HCT116 (cell line): ENCODE data around the gene GMEB2. TPM values are rescaled to one million over a fixed set of nuclear protein-coding genes. Genes with fewer than 3 reads are reported as not detected.

Experiments used
- ATAC-seq: fragments of 200-7000 bp; cut with Tn5 transposase; 2 replicates; pipeline ENCODE4 v1.9.1; 2020; ENCODE audit warnings: mild to moderate bottlenecking, moderate library complexity
- BruUV-seq: library from RNA; stranded (reverse); fragments of 400-500 nt; replicated peaks from 2 replicates; lab custom pipeline; 2021; lab: Mats Ljungman, UMichigan
- CTCF ChIA-PET: fragments of 300-600 bp; sonication (Branson Sonifier 250); formaldehyde crosslinking; loops from one replicate; lab custom pipeline; 2021; ENCODE audit warnings: antibody characterized with exemption; lab: Charles Lee
- POLR2A ChIA-PET: fragments of 300-600, 350-600 bp; sonication (Branson Sonifier 250); formaldehyde crosslinking; loops from one replicate; lab custom pipeline; 2021; ENCODE audit warnings: antibody characterized with exemption; lab: Charles Lee
- RAD21 ChIA-PET, 2 experiments: fragments of 300-600 bp; sonication (Branson Sonifier 250); formaldehyde crosslinking; loops; one replicate each; lab custom pipeline; 2023; ENCODE audit warnings: low total read pairs in 2 of 2; ENCODE audit not compliant: uncharacterized antibody in 2 of 2, unreplicated experiment in 2 of 2, low non-redundant PET in 1 of 2; lab: Charles Lee
- DNase-seq: peaks from one replicate; pipeline ENCODE4 v3.0.0-alpha.2; 2010; ENCODE audit warnings: low read depth, low spot score
- H2AFZ ChIP-seq: fragments of 200-600 bp; shearing (Covaris generic), sonication (generic); 2 replicates; pipeline ENCODE4 v1.6.1; 2017; ENCODE audit warnings: low read depth, mixed run types, mixed read lengths, antibody characterized with exemption, low read length; ENCODE audit not compliant: poor library complexity, severe bottlenecking
- H3K27ac ChIP-seq: 2 replicates; pipeline ENCODE4 v1.5.1; 2012; ENCODE audit warnings: low read depth, low read length
- H3K27me3 ChIP-seq: fragments of 200-600 bp; sonication (generic); 2 replicates; pipeline ENCODE4 v1.6.1; 2016; ENCODE audit warnings: mixed run types, low read length, mixed read lengths; ENCODE audit not compliant: insufficient read depth
- H3K36me3 ChIP-seq, 2 experiments: fragments of 200-500 bp in 1 of 2; fragments of 200-600 bp in 1 of 2; sonication (Bioruptor generic) in 1 of 2; sonication (generic) in 1 of 2; 2 replicates each; pipeline versions ENCODE4 v1.5.1 to v1.6.1; 2014 to 2016; ENCODE audit warnings: low read length in 2 of 2, inconsistent platforms in 1 of 2, mixed read lengths in 1 of 2, mixed run types in 1 of 2; ENCODE audit not compliant: insufficient read depth in 2 of 2, control insufficient read depth in 1 of 2
- H3K4me1 ChIP-seq, 2 experiments: fragments of 200-600 bp in 1 of 2; sonication (generic) in 1 of 2; 2 replicates each; pipeline versions ENCODE4 v1.5.1 to v1.6.1; 2012 to 2017; ENCODE audit warnings: low read length in 2 of 2, inconsistent platforms in 1 of 2, mild to moderate bottlenecking in 1 of 2, mixed read lengths in 1 of 2, mixed run types in 1 of 2, moderate library complexity in 1 of 2; ENCODE audit not compliant: insufficient read depth in 2 of 2, control insufficient read depth in 1 of 2
- H3K4me2 ChIP-seq: fragments of 200-600 bp; sonication (generic); 2 replicates; pipeline ENCODE4 v1.6.1; 2017; ENCODE audit warnings: mixed run types, low read length, mixed read lengths
- H3K4me3 ChIP-seq, 2 experiments: fragments of 200-600 bp in 1 of 2; sonication (generic) in 1 of 2; replicated peaks in 1 of 2; 2 replicates each; pipeline ENCODE4 v1.5.1; 2011 to 2016; ENCODE audit warnings: low read length in 2 of 2, control low read depth in 1 of 2, low read depth in 1 of 2, mild to moderate bottlenecking in 1 of 2, mixed read lengths in 1 of 2, mixed run types in 1 of 2
- H3K79me2 ChIP-seq: fragments of 200-600 bp; sonication (generic); 2 replicates; pipeline ENCODE4 v1.6.1; 2017; ENCODE audit warnings: mild to moderate bottlenecking, mixed run types, low read length, moderate library complexity, mixed read lengths; ENCODE audit not compliant: insufficient read depth
- H3K9ac ChIP-seq: fragments of 200-600 bp; sonication (generic); 2 replicates; pipeline ENCODE4 v1.6.1; 2016; ENCODE audit warnings: low read length, mixed read lengths
- H3K9me2 ChIP-seq: fragments of 200-600 bp; sonication (generic), shearing (Covaris generic); 2 replicates; pipeline ENCODE4 v1.6.1; 2017; ENCODE audit warnings: mixed run types, mild to moderate bottlenecking, moderate library complexity; ENCODE audit not compliant: insufficient read depth
- H3K9me3 ChIP-seq, 2 experiments: fragments of 200-500 bp in 1 of 2; fragments of 200-600 bp in 1 of 2; sonication (Bioruptor generic) in 1 of 2; sonication (generic) in 1 of 2; 2 replicates each; pipeline ENCODE4 v1.6.1; 2014 to 2017; ENCODE audit warnings: low read length in 2 of 2, mixed read lengths in 2 of 2, inconsistent platforms in 1 of 2, low read depth in 1 of 2, mild to moderate bottlenecking in 1 of 2, mixed run types in 1 of 2, moderate library complexity in 1 of 2; ENCODE audit not compliant: control insufficient read depth in 1 of 2, insufficient read depth in 1 of 2
- H4K20me1 ChIP-seq: fragments of 200-600 bp; sonication (generic), shearing (Covaris generic); 2 replicates; pipeline ENCODE4 v1.6.1; 2017; ENCODE audit warnings: mixed run types, mild to moderate bottlenecking, moderate library complexity; ENCODE audit not compliant: insufficient read depth
- EZH2phosphoT487 ChIP-seq: fragments of 200-600 bp; IDR thresholded peaks from 2 replicates; pipeline ENCODE4 v1.6.1; 2018; ENCODE audit warnings: antibody characterized with exemption, borderline replicate concordance
- POLR2AphosphoS5 ChIP-seq: IDR thresholded peaks from 2 replicates; pipeline ENCODE4 v1.6.1; 2011; ENCODE audit warnings: mild to moderate bottlenecking, low read depth, low read length, moderate library complexity
- TCF7L2 ChIP-seq: IDR thresholded peaks from 2 replicates; pipeline ENCODE4 v1.7.0; 2011; ENCODE audit warnings: borderline replicate concordance, inconsistent platforms; ENCODE audit not compliant: insufficient read depth, insufficient read length; ENCODE audit errors: extremely low read depth
- YY1 ChIP-seq: IDR thresholded peaks from 2 replicates; pipeline ENCODE4 v1.6.1; 2011; ENCODE audit warnings: low read length, low read depth, moderate library complexity, mild to moderate bottlenecking; ENCODE audit not compliant: insufficient replicate concordance; ENCODE audit errors: extremely low read depth
- ZFX ChIP-seq: fragments of 450-650 bp; IDR thresholded peaks from 2 replicates; pipeline ENCODE4 v1.6.1; 2017
- intact Hi-C: fragments of 100-400 bp; cut with micrococcal nuclease; formaldehyde crosslinking; loops from 2 replicates; pipeline ENCODE4 v1.10.0; 2022
- total RNA-seq: library from RNA; stranded (reverse); gene quantifications from one replicate; pipeline ENCODE4 v1.2.1, GENCODE V29; 2021; ENCODE audit not compliant: unreplicated experiment

Gene GMEB2
- total RNA-seq, 1 experiment from 2014 or later, result 13.9 TPM

- Histone ChIP-seq H4K20me1 (no peaks in the 10 kb centered on the region), H3K4me3 (peak within 1 kb of the TSS; percentile 82 to 99), H3K4me2 (peak within 1 kb of the TSS; percentile 97), H3K9me2 (no peaks in the 10 kb centered on the region), H2AFZ (no peak within 1 kb of the TSS), H3K79me2 (peaks cover 40% of the 10 kb centered on the region), H3K4me1 (peaks cover 16 to 41% of the 10 kb centered on the region in 2 experiments), H3K27ac (peak within 1 kb of the TSS; percentile 73), H3K36me3 (peaks cover 6 to 12% of the 10 kb centered on the region in 2 experiments), H3K27me3 (no peaks in the 10 kb centered on the region), H3K9ac (peak within 1 kb of the TSS; percentile 82), H3K9me3 (no peaks in the 10 kb centered on the region)
- peak; percentile 86 for ATAC-seq
- BruUV-seq, result TSS peak; percentile 33
- DNase-seq, result peak; percentile 80
- peak; percentile 98 for TF ChIP-seq ZFX
- no peak for TF ChIP-seq TCF7L2
- TF ChIP-seq EZH2phosphoT487, result no peak
- TF ChIP-seq POLR2AphosphoS5, result peak; percentile 57; the same call in 1 of the 2 replicates
- TF ChIP-seq YY1, result peak; percentile 50
- RAD21 ChIA-PET, result interaction anchor here (1.0 to 1.3 kb wide), 2 partner anchors 24 kb away, joined by 3 to 5 read pairs; no protein-coding TSS in a partner anchor
- POLR2A ChIA-PET, result interaction anchor here (0.8 to 1.5 kb wide), 9 partner anchors 9 to 206 kb away, joined by 3 to 14 read pairs (median 4); partner anchors contain the start of gene HELZ2
- intact Hi-C loops, result loop anchor here (1.0 kb wide), 2 partner anchors 24 to 30 kb away; no protein-coding TSS in a partner anchor
- CTCF ChIA-PET, result interaction anchor here (1.0 kb wide), 1 partner anchor 16 kb away, joined by 5 read pairs; no protein-coding TSS in a partner anchor
Measured at GRCh38 chr20:63657937-63658748, 31.2 kb upstream of the GMEB2 start, which contains the start of gene RTEL1. TSS of gene RTEL1 (plus strand) at chr20:63658312. CDS start at chr20:63659403, 1,091 bp downstream.
